T follicular helper cell (primary cell): ENCODE results near the gene SHISAL2B.
"Not testable (repeated sequence)": the region's sequence is repeated elsewhere in the genome, so short reads cannot be mapped to it uniquely, and the experiment has no call there.

Experiments used
- DNase-seq: peaks from one replicate; pipeline ENCODE4 v3.0.0-alpha.2; 2020; ENCODE audit warnings: low read depth
- total RNA-seq, 2 experiments: gene quantifications; one replicate each; lab custom pipeline; 2026; lab: John Stamatoyannopoulos, UW

Gene SHISAL2B
- total RNA-seq: 0 reads per million in 2 experiments

- no peak for DNase-seq
Observed at GRCh38 chr5:64690417-64691151, at the start of gene SHISAL2B. Gene SHISAL2B, plus strand, starts transcription at chr5:64690503. Its CDS starts 121 bp downstream, at chr5:64690624.

- DNase-seq: no peak
Observed at GRCh38 chr5:64644831-64645230, 45.5 kb upstream of the SHISAL2B start.

DNA sequence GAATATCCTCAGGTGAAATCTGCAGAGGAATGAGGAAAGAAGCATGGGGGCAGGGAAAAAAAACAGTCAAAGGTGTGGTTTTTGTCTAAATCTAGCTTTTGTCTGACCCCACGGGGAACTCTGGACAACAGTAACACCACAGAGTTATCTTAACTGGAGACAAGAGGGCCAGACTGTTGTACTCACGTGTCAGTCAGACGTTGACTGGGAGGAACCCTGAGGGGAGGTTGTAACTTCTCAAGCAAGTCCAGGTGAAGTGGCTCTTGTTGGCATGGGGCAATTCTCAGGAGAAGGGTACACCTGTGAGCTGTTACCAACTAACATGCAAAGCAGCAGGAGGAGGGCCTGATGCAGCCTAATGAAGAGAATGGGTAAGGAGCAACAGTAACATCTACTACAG, 44.1 kb upstream of the SHISAL2B start:
- no peak for DNase-seq

DNA sequence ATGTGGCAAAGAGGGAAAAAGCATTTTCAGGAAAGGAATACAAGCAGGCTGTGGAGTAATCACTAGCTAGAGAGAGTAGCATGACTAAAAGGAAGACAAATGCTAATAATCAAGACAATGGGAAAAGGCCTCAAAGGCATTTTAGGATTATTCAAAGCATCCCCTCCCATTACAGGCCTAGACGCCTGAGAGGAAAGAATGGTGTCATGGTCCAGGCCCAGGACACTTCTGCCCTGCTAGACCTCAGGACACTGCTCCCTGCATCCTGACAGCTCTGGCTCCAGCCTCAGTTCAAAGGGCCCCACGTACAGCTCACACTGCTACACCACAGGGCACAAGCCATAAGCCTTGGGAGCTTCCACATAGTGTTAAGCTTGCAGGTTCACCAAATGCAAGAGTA, 40.8 kb upstream of the SHISAL2B start:
- no peak for DNase-seq

- no peak for DNase-seq
Observed at GRCh38 chr5:64653766-64654560, 36.3 kb upstream of the SHISAL2B start.

DNA sequence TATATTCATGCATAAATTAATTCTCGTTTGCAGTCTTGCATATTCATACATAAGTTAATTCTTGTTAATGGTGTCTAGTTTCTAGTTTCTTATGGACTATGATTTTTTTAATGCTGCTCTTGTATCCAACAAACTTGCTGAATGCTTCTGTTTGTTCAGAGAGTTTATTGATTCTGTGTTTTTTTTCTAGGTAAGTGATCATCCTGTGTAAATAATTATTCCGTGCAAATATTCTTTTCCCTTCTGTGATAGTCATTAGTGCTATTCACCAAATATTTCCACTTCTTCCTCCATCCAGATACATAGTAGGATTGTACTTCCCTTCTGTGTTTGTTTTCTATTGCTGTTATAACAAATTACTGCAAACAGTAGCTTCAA, 35.8 kb upstream of the SHISAL2B start:
- DNase-seq: no peak

DNA sequence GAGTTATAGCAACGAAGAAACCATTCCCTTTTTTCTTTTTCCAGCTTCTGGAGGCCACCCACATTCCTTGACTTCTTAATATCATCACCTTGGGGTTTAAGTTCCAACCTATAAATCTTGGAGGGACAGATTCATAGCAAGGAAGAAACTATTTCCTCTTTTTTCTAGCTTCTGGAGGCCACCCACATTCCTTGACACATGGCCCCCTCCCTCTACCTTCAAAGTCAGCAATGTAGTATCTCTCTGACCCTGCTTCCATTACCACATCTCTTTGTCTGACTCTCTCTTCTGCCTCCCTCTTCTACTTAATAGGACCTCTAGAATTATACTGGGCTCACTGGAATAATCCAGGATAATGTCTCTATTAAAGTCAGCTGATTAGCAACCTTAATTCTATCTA, 34.7 kb upstream of the SHISAL2B start:
- no peak for DNase-seq

- DNase-seq: no peak
Observed at GRCh38 chr5:64659289-64659688, 31.0 kb upstream of the SHISAL2B start.

- DNase-seq: not testable (repeated sequence)
Observed at GRCh38 chr5:64663181-64663580, 27.1 kb upstream of the SHISAL2B start.

- no peak for DNase-seq
Observed at GRCh38 chr5:64665243-64665642, 25.1 kb upstream of the SHISAL2B start.

DNA sequence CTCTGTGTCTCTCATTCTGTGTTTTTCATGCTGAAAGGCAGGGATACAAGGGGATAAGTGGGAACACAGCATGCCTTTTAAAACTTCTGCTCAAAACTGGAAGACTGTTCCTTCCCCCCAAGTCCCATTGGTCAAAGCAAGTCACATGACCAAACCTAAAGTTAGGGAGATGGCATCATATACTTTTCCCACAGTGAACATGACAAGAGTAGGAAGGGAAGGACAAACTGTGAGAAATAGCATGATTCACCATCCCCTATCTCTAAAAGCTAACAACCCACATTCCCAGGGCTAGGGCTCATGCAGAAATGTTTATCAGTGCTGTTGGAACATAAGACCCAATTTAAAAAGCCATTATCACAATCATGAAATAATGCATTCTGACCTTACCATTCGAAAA, 24.2 kb upstream of the SHISAL2B start:
- no peak for DNase-seq

DNA sequence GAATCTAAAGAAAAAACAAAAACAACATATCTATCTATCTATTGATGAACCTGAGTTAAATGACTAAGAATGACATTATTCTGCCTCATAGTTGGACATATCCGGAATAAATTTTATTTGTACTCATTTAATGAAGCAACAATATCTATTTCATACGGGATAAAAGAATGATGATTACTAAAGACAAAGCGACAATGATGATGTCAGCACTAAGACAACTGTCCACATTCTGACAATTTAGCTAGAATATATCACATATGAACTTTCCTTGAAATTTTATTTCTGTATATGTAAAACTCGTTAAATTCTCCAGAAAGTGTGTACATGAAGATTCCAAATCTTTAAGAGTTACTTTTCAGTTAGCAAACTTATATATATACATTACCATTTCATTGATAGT, 23.2 kb upstream of the SHISAL2B start:
- no peak for DNase-seq

DNA sequence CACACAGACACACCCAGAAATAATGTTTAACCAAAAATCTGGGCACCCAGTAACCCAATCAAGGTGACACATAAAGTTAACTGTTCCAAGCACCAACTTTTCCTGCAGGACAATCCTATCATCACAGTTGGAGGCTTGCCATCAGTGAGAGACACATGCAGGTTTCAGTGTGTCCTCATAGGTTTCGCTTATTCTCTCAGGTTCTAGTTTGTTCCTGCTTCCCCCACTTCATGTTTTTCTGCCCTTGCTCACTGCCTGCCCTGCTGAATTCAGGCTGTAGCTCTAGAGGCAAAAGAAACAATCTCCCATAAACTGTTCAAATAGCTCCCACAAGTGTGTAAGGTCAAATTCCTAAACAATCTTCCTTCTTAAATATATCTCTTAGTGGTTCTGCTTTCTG, 20.0 kb upstream of the SHISAL2B start:
- no peak for DNase-seq

DNA sequence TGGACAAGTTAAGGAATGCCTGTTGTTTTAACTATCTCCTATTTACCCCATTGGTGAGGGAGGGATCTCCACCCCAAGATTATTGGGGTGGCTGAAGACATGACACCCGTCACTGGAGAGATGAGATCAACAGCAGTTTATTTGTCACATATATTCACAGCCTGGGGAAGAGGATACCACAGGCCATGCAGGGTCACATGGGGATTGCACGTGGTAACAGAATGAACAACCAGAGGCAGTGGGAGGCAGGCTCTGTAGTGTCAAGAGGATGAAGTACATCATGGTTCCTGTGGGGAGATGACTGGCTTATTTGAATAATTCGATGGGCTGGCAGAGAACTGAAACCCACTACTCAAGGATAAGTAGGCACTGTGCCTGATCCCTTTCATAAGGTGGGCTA, 18.6 kb upstream of the SHISAL2B start:
- no peak for DNase-seq

- no peak for DNase-seq
Observed at GRCh38 chr5:64678374-64678773, 11.9 kb upstream of the SHISAL2B start.

GRCh38 chr5:64680289-64680688, 10.0 kb upstream of the SHISAL2B start:
- DNase-seq: no peak

DNA sequence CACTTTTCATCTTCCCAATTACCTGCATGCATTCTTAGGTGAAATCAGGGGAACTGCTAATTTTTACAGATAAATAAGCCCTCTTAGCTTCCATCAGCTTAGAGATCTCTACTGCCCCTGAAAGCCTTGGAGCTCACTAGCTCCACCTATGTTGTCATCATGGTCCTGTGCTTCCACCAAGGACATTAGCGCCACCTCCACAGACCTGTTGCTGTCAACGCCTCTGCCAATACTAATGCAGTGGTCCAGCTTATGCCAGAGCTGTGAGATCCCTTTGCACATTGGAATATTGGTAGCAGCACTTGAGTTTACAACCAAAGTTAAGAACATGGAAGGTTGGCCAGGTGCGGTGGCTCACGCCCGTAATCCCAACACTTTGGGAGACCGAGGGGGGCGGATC, 7.7 kb upstream of the SHISAL2B start:
- DNase-seq: no peak

- DNase-seq: no peak
Observed at GRCh38 chr5:64685866-64686265, 4.4 kb upstream of the SHISAL2B start.

DNA sequence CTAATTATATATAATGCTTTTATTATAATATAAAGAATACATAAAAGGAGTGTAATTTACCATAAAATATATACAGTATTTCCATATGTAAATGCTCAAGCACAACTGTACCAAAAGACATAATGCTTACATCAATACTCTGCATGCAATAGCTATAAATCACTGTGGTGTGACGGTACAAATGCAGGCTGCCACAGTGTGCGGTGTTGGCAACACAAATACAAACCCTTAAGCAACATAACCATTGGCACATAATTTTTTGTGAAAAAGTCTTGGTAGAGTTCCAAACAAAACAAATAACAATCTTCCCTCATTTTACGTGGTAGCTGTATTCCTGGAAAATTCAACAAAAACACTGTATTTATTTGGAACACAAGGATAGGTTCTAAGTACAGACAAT, 1.9 kb upstream of the SHISAL2B start:
- DNase-seq: no peak

DNA sequence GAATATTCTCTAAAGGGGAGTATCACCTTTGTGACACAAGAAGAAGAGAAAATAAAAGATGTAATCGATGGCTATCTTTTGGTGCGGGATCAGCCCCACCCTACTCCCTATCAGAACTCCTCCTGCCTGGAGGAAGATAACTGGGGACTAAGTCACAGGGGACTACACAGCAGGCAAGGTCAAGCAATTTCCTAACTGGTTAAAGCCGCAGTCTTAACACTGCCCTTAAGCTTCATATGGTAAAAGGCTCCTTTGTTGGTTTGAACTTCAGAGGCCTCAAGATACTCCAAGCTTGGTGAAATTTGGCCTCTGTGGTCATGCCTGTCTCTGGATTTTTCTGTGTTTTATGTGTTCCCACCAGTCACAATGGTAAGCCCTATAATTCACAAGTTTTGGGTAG, 1.3 kb upstream of the SHISAL2B start:
- no peak for DNase-seq

DNA sequence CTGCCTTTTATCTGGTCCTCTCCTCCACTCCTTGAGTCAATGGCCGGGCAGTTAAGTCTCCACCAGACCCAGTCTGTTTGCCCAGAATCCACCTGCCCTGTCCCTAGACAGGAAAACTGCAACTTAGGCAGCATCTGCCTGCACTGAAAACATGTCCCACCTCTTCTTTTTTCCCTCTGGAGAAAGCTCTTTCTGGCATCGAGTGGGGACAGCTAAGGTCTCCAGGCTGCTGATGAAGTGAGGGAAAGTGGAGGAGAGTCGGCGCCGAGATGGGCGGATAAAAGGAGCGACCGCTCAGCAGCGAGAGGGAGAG, 243 bp upstream of the SHISAL2B start:
- DNase-seq: no peak

- no peak for DNase-seq
Observed at GRCh38 chr5:64691291-64691690, 988 bp downstream of the SHISAL2B start.

DNA sequence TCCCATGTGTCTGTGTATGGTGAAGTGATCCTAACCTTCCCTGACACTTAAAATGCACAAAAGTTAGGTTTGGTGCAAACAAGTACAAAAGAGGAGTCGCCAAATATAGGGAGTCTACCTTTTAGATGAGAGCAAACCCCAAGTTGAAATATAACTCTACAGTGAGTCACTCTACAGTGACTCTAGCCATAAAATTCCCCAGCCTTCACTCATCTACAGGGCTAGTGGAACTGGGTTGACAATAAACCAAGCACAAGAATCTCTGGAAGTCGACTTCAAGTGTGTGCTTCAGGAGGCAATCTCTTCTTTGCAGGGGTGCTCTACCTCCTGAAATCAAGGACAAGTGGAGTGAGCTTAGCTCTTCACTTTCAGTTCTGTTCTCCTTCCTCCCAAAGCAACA, 3.3 kb downstream of the SHISAL2B start:
- no peak for DNase-seq

DNA sequence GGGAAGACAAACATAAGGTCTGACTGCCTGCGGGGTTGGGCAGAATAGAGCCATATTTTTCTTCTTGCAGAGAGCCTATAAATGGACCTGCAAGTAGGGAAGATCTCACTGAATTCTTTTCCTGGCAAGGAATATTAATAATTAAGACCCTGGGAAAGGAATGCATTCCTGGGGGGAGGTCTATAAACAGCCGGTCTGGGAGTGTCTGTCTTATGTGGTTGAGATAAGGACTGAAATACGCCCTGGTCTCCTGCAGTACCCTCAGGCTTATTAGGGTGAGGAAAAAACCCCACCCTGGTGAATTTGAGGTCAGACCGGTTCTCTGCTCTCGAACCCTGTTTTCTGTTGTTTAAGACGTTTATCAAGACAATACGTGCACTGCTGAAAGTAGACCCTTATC, 6.1 kb downstream of the SHISAL2B start:
- not testable (repeated sequence) for DNase-seq
